Measurements from ENCODE around the gene POLR2J. TPM values are rescaled to one million over a fixed set of nuclear protein-coding genes. Genes with fewer than 3 reads are reported as not detected.
"Not testable (repeated sequence)": the region's sequence is repeated elsewhere in the genome, so short reads cannot be mapped to it uniquely, and the experiment has no call there.

The POLR2J gene
- total RNA-seq: 10 to 100 TPM in 3 of 4 donors, 1 to 10 TPM in 1; 9.3 to 19.2 (median 15.9) TPM

DNA sequence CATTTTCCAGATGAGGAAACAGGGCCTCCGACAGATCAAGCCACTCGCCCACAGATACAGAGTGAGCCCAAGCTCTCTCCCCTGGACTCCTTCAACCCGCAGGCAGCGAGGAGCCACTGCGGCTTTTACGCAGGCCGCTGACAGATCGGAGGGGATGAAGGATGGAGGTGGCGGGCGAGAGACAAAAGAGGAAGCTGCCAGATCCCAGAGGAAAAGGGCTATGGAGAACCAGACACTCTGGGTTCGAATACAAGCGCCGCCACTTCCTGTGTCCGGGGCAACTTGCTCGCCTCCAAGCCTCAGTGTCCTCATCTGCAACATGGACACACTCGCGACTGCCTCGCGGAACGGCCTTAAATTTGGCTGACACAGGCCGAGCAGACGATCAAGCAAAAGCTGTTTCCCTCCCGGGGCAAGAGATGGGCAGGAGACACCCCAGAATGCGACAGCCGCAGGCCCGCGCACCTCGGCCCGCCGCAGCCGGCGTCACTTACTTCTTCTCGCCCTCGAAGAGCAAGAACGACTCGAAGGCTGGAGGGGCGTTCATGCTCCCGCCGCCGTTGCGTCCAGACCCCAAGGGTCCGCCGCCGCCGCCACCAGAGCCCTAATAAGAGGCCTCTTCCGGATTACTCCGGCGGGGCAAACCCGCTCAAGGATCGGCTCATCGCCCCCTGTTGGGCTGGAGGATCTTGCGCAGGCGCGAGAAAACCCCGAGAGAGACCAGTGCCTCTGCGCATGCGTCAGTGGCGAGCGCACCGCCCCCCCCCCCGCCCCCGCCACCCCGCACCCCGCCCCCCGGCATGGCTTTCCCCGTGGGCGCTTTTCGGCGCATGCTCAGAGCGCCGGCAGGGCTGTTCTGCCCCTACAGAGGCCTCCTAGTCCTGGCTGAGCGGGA, at the start of gene POLR2J:
POLR2J (minus strand) TSS at position 609 of the 895 bp plus-strand sequence; CDS start at position 547, 62 bp downstream.
- WGBS, 2 donors: 0% methylated on average over 7 to 26 of the region's 72 CpGs
- peak within 1 kb of the TSS; percentile 36 for H3K4me3 ChIP-seq (ENCODE audit: low read depth, poor library complexity, severe bottlenecking)
- intact Hi-C loops (cut with DNase I; ENCODE audit: low total_unique reads): not testable (repeated sequence)
- DNase-seq (ENCODE audit: low spot score in 2 of 2): peak; percentile 88 to 98

DNA sequence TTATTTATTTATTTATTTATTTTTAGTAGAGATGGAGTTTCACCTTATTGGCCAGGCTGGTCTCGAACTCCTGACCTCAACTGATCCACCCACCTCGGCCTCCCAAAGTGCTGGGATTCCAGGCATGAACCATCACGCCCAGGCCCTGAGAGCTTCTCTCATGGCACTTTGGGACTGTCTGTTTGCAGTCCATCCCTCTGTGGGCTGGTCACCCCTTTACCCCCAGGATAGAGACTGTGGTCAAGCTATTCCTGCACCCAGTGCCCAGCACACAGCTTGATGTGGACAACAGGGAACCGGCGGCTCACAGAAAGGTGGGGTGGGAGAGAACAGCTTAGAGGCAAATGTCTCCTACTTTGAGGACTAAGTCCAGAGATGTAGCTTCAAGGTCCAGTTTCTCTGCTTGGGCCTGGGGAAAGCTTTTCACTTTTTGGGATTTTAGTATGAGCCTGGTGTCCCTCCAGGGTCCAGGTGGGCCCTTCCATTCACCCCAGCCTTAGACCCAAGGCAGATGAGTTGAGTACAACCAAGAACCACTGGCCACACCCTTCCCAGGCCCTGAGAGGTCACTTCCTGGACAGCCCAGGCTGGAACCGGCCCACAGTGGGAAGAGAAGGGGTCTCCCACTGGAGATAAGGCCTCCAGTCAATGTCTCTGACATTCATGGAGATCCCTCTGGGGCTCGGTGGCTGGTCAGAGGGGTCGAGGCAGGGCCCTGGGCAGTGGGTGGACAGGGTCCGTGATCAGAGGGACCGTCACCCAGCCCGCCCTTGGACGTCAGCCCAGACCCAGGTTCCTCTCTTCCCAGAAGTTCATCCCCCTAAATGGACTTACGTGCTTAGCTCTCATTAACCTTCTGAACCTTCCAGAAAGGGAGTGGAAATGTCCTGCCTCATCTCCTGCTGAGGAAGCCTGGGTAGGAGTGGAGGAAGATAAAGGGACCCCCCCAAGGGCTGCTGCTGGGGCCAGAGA, 49.4 kb upstream of the POLR2J start:
- WGBS, 2 donors: 71% methylated on average over 1 of the region's 13 CpGs; no CpG with 5 or more reads in 1 of the 2 donors
- intact Hi-C loops (cut with DNase I; ENCODE audit: low total_unique reads); H3K4me3 ChIP-seq (ENCODE audit: low read depth, poor library complexity, severe bottlenecking): not testable (repeated sequence)
- DNase-seq (ENCODE audit: low spot score in 2 of 2): peak in 1 of 2 donors; percentile 50

DNA sequence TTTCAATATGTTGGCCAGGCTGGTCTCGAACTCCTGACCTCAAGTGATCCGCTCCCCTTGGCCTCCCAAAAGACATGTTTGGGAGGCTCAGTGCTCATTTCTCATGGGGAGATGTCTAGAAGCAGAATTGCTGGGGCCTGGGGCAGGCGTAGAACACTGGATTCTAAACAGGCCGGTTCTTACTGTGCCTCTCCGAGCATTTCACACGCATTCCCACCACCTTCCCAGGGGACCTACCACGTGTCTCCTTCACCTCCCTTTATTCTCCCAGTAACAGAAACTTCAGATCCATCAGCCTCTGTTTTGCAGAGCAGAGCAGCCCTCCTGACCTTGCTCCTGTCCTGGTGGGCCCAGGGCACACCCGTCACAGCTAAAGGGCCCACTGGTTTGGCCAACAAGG, 48.5 kb upstream of the POLR2J start:
- 60 to 100% methylated on average over 1 of the region's 8 CpGs for WGBS, 2 donors
- intact Hi-C loops (cut with DNase I; ENCODE audit: low total_unique reads); H3K4me3 ChIP-seq (ENCODE audit: low read depth, poor library complexity, severe bottlenecking); DNase-seq (ENCODE audit: low spot score in 2 of 2): not testable (repeated sequence)

DNA sequence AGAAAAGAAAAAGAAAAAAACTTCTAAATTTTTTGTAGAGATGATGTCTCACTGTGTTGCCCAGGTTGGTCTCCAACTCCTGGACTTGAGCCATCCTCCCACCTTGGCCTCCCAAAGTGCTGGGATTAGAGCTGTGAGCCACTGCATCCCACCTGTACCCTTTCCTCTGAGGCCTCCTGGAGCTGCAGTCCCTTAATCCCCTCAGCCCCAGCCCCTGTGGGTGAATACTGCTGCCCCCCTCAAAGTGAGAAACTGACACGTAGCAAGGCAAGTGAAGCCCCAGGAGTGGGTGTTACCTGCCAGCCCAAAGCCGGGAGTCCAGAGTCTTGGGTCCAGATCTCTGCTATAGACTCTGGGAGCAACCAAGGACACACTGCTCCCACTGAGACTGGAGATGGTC, 46.1 kb upstream of the POLR2J start:
- DNase-seq (ENCODE audit: low spot score in 2 of 2): peak in 1 of 2 donors; percentile 70
- intact Hi-C loops (cut with DNase I; ENCODE audit: low total_unique reads): not testable (repeated sequence)
- WGBS, 2 donors: 40% methylated on average over 1 of the region's 2 CpGs; no CpG with 5 or more reads in 1 of the 2 donors

DNA sequence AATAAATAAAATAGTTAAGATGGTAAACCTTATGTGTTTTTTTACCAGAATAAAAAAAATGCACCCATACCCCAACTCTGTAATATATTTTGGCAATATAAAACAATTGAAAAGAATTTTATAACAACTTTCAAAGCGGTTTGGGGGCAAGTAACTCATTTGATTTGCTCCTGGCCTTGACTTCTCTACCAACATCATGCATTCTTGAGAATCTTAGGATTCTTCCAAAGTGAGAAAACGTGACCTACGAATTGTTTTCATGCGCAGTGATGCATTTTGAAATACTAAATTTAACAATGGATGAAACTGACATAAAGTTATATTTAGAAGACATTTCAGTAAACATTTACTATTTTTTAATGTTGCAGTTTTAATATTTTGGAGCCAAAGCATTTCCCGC, 42.1 kb upstream of the POLR2J start:
- intact Hi-C loops (cut with DNase I; ENCODE audit: low total_unique reads); DNase-seq (ENCODE audit: low spot score in 2 of 2); H3K4me3 ChIP-seq (ENCODE audit: low read depth, poor library complexity, severe bottlenecking): not testable (repeated sequence)
- no CpG with 5 or more reads among the region's 5 CpGs for WGBS, 2 donors

More for the DNA sequence above, 46.1 kb upstream of the POLR2J start:
- not testable (repeated sequence) for H3K4me3 ChIP-seq (ENCODE audit: low read depth, poor library complexity, severe bottlenecking)

DNA sequence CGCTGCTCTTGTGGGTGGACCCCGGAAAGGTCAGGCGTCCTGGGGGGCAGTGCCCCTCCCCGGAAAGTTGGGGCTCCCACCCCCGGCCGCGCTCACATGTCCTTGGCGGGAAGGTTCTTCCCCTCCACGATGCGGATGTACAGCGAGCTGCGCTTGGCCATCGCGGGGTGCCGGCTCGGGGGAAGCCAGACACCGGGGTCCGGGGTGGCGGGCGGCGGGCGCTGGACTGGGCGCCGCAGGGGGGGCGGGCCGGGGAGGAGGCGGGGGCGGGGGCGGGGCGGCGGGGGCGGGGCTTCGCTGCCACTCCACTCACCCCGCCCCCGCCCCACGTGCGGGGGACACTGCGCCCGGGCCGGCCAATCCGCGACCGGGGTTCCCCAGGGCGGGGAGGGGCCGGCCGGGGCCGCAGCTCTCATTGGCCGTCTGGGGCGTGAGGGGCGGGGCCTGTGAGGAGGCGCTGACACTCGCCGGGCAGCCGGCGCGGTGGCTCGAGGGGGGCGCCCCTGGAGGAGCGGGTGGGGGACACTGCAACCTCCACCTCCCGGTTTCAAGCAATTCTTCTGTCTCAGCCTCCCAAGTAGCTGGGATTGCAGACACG, 38.9 kb upstream of the POLR2J start, which contains the start of gene RASA4B:
RASA4B (minus strand) TSS at position 228 of the 598 bp plus-strand sequence; CDS start at position 161, 67 bp downstream.
- no CpG with 5 or more reads among the region's 61 CpGs for WGBS, 2 donors

DNA sequence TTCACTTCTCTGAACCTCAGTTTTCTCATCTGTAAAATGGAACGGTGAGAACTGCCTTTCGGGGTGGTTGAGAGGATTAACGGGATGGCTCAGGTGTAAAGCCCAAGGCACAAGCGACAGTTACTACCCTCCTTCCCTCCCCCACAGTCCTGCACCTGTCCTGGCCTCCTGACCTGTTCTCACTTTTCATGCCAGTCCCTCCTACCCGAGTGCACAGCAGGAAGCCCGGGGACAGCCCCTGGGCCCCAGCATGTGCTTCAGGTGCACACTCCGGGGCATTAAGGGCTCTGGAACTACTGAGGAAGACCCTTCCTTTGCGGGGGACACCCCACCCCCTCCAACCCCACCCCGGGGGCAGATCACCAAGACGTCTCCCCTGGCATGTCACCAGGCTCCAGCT, 38.2 kb upstream of the POLR2J start:
- no CpG with 5 or more reads among the region's 10 CpGs for WGBS, 2 donors
- not testable (repeated sequence) for H3K4me3 ChIP-seq (ENCODE audit: low read depth, poor library complexity, severe bottlenecking); DNase-seq (ENCODE audit: low spot score in 2 of 2)

More for the DNA sequence above, 38.9 kb upstream of the POLR2J start, which contains the start of gene RASA4B:
- peak in 1 of 2 donors; percentile 53 for DNase-seq (ENCODE audit: low spot score in 2 of 2)
- H3K4me3 ChIP-seq (ENCODE audit: low read depth, poor library complexity, severe bottlenecking); intact Hi-C loops (cut with DNase I; ENCODE audit: low total_unique reads): not testable (repeated sequence)

DNA sequence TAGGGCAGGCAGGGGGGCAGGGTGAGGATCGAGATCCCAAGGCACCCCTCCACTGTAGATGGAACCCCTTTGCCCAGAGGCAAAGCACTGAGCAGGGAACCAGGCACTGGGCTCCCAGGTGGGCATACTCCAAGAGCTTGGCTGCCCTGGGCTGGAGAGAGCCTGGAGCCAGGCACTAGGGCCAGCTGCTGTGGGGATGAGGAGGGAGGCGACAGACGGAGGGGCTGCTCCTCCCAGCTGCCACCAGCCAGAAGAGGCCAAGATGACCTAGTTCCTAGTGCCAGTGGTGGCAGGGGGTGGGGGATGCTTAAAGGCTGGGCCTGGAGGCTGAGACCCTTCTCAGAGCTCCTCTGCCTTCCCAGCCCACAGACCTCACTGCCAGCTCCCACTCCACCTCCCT, 37.2 kb upstream of the POLR2J start:
- H3K4me3 ChIP-seq (ENCODE audit: low read depth, poor library complexity, severe bottlenecking); intact Hi-C loops (cut with DNase I; ENCODE audit: low total_unique reads); DNase-seq (ENCODE audit: low spot score in 2 of 2): not testable (repeated sequence)
- WGBS, 2 donors: no CpG with 5 or more reads among the region's 3 CpGs

More for the DNA sequence above, 38.2 kb upstream of the POLR2J start:
- intact Hi-C loops (cut with DNase I; ENCODE audit: low total_unique reads): not testable (repeated sequence)

DNA sequence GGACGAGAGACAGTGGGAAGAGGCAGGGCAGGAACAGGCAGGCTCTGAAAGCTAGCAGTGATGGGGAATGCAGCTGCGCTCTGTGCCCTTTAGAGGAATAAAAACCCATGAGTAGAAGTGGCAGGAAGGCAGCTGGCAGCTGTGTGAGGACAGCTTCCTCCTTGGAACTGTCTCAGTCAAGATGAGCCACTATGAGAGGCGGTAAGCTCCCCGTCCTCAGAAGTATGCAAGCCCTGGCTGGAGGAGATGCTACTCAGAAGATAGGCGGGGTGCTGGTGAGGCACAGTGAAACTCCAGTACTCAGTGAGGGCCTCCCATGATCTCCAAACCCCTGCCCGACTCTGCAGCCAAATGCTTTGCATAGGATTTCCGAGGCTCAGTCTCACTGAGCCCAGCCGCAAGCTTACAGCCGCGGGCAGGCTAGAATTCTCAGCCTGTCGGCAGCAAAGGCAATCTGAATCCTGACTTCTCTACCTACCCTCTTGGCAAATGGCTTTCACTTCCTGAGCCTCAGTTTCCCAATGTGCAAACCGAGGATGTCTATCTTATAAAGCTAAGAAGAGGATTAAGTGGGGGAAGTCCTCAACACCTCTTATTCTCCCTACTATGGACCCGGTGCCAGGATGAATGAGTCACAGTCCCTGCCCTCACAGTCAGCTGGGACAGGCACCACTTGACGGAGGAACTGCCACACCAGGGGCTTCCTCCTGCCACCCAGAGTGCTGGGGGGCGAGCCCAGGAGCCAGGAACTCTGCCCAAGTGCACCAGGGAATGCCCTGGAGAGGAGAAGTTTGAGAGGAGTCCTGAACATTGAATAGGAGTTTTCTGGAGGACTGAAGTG, 36.4 kb upstream of the POLR2J start:
- DNase-seq (ENCODE audit: low spot score in 2 of 2); H3K4me3 ChIP-seq (ENCODE audit: low read depth, poor library complexity, severe bottlenecking); intact Hi-C loops (cut with DNase I; ENCODE audit: low total_unique reads): not testable (repeated sequence)
- no CpG with 5 or more reads among the region's 15 CpGs for WGBS, 2 donors

DNA sequence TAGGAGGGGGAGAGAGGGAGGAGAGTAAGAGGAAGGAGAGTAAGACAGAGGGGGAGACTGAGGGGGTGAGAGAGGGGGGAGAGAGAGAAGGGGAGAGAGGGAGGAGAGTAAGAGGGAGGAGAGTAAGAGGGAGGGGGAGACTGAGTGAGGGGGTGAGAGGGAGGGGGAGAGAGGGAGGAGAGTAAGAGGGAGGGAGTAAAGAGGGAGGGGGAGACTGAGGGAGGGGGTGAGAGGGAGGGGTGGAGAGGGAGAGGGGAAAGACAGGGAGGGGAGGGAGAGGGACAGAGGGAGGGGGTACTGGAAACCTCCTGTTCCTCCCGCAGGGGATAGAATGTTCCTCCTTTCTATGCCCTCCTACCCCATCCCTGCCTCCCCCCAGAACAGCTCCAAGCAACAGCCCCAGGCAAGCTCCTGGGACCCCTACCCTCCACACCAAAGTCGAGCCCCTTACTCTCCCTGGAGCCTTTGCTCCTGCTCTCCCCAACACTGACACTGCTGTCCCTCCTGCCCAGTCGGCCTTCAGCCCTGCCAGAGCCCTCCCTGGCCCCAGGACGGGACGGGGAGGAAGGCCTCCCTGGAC, 34.0 kb upstream of the POLR2J start:
- intact Hi-C loops (cut with DNase I; ENCODE audit: low total_unique reads); H3K4me3 ChIP-seq (ENCODE audit: low read depth, poor library complexity, severe bottlenecking): not testable (repeated sequence)
- DNase-seq (ENCODE audit: low spot score in 2 of 2): peak; percentile 16 to 86
- WGBS, 2 donors: 20 to 21% methylated on average over 5 of the region's 5 CpGs

DNA sequence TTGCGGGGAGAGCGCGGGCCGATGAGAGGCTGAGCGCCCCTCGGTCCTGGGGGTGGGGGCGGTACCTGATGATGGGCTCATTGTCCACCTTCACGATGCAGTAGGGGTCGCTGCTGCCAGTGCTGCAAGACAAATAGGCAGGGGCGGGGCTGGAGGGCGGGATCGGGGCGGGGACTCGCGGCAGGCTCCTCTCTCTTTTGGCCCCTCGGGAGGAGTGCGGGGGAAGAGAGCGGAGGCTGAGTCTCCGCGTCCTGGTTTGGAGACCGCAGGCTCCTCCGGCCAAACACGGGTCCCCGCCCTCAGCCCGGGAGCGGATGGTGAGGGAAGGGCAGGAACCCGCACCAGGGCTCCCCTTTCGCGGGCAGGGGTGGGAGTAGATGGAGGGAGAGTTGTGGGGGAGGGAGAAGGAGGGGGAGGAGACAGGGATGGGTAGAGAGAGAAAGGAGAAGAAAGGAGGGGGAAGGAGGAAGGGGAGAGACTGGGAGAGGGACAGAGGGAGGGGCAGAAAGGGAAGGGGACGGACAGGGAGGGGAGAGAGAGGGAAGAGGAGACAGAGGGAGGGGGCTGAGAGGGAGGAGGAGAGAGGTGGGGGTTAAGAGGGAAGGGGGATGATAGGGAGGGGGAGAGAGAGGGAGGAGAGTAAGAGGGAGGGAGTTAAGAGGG, 33.3 kb upstream of the POLR2J start:
- intact Hi-C loops (cut with DNase I; ENCODE audit: low total_unique reads); DNase-seq (ENCODE audit: low spot score in 2 of 2); H3K4me3 ChIP-seq (ENCODE audit: low read depth, poor library complexity, severe bottlenecking): not testable (repeated sequence)
- WGBS, 2 donors: no CpG with 5 or more reads among the region's 30 CpGs

DNA sequence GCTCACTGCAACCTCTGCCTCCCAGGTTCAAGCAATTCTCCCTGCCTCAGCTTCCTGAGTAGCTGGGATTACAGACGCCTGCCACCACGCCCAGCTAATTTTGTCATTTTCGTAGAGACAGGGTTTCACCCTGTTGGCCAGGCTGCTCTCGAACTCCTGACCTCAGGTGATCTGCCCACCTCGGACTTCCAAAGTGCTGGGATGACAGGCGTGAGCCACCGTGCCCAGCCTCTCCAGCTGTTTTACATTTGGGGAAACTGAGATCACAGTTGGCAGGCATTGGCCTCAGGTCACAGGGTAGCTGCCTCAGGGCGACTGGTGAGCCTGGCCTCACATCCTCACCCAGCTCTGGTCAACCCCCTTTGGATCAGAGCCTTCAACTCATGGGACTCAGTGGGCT, 31.9 kb upstream of the POLR2J start:
- intact Hi-C loops (cut with DNase I; ENCODE audit: low total_unique reads): not testable (repeated sequence)

More for the DNA sequence above, 31.9 kb upstream of the POLR2J start:
- not testable (repeated sequence) for H3K4me3 ChIP-seq (ENCODE audit: low read depth, poor library complexity, severe bottlenecking)
- WGBS, 2 donors: 68 to 71% methylated on average over 5 to 6 of the region's 8 CpGs
- peak; percentile 14 to 80 for DNase-seq (ENCODE audit: low spot score in 2 of 2)
